Osteocyte (in vitro differentiated cells): Measurements from ENCODE around the gene OXCT2. TPM values are rescaled to one million over a fixed set of nuclear protein-coding genes. Genes with fewer than 3 reads are reported as not detected.

Experiments
- DNase-seq: peaks from one replicate; pipeline ENCODE4 v3.0.0; 2021; ENCODE audit warnings: mixed read lengths; ENCODE audit not compliant: unreplicated experiment; ENCODE audit errors: extremely low spot score
- H3K27ac Mint-ChIP-seq: one replicate; pipeline ENCODE4 v1.8.0; 2021; ENCODE audit warnings: mild to moderate bottlenecking, mixed read lengths; ENCODE audit not compliant: unreplicated experiment
- H3K27me3 Mint-ChIP-seq: one replicate; pipeline ENCODE4 v1.8.0; 2021; ENCODE audit warnings: mixed read lengths; ENCODE audit not compliant: unreplicated experiment
- H3K36me3 Mint-ChIP-seq: one replicate; pipeline ENCODE4 v1.8.0; 2021; ENCODE audit warnings: mixed read lengths; ENCODE audit not compliant: unreplicated experiment
- H3K4me1 Mint-ChIP-seq: one replicate; pipeline ENCODE4 v1.8.0; 2021; ENCODE audit warnings: mixed read lengths; ENCODE audit not compliant: unreplicated experiment
- H3K4me3 Mint-ChIP-seq: one replicate; pipeline ENCODE4 v1.8.0; 2021; ENCODE audit warnings: mild to moderate bottlenecking, moderate library complexity, mixed read lengths; ENCODE audit not compliant: unreplicated experiment
- H3K9me3 Mint-ChIP-seq: one replicate; pipeline ENCODE4 v1.8.0; 2021; ENCODE audit warnings: mixed read lengths; ENCODE audit not compliant: unreplicated experiment
- total RNA-seq: library from RNA; stranded (reverse); gene quantifications from 2 replicates; pipeline ENCODE4 v1.2.1, GENCODE V29; 2021
- TF ChIP-seq, protein P1 (sequence below): fragments of 200-600 bp; sonication (generic); IDR thresholded peaks from 2 replicates; pipeline ENCODE4 v1.5.0; 2021; ENCODE audit warnings: antibody characterized with exemption, mild to moderate bottlenecking, moderate library complexity

The OXCT2 gene
- total RNA-seq, 1 donor from 2014 or later, result not detected

DNA sequence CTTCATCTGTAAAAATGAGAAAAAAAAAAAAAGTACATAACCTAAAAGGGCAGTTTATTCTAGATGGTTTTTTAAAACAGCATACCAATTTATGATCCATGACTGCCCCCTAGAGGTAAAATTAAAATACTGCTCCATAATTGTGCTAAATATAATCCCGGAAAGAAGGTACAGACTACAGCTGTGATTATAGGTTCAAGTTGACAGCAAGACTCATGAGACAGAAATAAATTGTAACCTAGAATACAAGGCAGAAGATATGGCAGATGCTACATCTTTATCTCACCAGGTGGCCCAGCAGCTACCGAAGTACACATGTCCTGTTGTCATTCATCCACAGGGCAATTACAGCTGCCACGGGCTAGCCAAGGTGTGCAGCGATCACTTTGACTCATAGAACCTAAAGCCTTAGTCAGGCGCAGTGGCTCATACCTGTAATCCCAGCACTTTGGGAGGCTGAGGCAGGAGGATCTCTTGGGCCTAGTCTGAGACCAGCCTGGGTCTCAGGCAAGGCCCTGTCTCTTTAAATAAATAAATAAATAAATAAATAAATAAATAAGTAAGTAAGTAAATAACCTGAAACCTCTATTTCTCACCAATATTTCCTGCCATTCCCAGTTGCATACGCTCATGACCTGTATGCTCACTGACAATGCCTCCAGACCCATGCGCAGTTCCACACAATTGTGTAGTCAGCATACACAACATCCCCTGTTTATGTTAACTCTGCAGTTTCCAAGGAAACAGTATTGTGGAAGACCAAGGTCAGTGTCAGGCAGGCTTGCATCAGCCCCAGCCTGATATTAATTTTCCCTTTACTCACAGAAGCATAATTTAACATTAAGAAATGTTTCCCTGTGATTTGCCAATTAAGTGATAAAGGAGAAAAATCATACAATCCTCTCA, 50.8 kb downstream of the OXCT2 start:
- TF ChIP-seq, protein P1, sequence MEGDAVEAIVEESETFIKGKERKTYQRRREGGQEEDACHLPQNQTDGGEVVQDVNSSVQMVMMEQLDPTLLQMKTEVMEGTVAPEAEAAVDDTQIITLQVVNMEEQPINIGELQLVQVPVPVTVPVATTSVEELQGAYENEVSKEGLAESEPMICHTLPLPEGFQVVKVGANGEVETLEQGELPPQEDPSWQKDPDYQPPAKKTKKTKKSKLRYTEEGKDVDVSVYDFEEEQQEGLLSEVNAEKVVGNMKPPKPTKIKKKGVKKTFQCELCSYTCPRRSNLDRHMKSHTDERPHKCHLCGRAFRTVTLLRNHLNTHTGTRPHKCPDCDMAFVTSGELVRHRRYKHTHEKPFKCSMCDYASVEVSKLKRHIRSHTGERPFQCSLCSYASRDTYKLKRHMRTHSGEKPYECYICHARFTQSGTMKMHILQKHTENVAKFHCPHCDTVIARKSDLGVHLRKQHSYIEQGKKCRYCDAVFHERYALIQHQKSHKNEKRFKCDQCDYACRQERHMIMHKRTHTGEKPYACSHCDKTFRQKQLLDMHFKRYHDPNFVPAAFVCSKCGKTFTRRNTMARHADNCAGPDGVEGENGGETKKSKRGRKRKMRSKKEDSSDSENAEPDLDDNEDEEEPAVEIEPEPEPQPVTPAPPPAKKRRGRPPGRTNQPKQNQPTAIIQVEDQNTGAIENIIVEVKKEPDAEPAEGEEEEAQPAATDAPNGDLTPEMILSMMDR, result peak; percentile 73
- DNase-seq, result no peak
- no peak overlapping the region for H3K4me3 Mint-ChIP-seq

More for the DNA sequence above, 50.8 kb downstream of the OXCT2 start:
- no peaks in the 10 kb centered on the region for H3K36me3 Mint-ChIP-seq
- H3K27me3 Mint-ChIP-seq, result peaks cover 64% of the 10 kb centered on the region
- H3K9me3 Mint-ChIP-seq, result no peaks in the 10 kb centered on the region
- no peak overlapping the region for H3K27ac Mint-ChIP-seq
- no peaks in the 10 kb centered on the region for H3K4me1 Mint-ChIP-seq

Other genes starting within 250 kb of the OXCT2 start
- 247 and 263 TPM in 2 replicates for gene PABPC4, start 194.6 kb downstream of the OXCT2 start, total RNA-seq
- 1.3 and 1.4 TPM in 2 replicates for gene HEYL, start 131.7 kb downstream of the OXCT2 start, total RNA-seq
- not detected in 2 replicates for gene NT5C1A, start 99.2 kb downstream of the OXCT2 start, total RNA-seq
- gene HPCAL4, start 79.9 kb downstream of the OXCT2 start, total RNA-seq, result not detected in 2 replicates
- 38.4 and 40.8 TPM in 2 replicates for gene PPIE, start 32.5 kb downstream of the OXCT2 start, total RNA-seq
- gene BMP8B, start 17.5 kb upstream of the OXCT2 start, total RNA-seq, result 0.08 TPM in 1 of 2 replicates, not detected in the other
- gene TRIT1, start 112.2 kb upstream of the OXCT2 start, total RNA-seq, result 13.5 and 15.8 TPM in 2 replicates
- 0.21 TPM in 1 of 2 replicates, not detected in the other for gene MYCL, start 130.6 kb upstream of the OXCT2 start, total RNA-seq
- 0.60 and 0.81 TPM in 2 replicates for gene MFSD2A, start 183.8 kb upstream of the OXCT2 start, total RNA-seq